H1 (cell line): Measurements from ENCODE around the gene SH3PXD2A. TPM values are rescaled to one million over a fixed set of nuclear protein-coding genes. Genes with fewer than 3 reads are reported as not detected.

Source experiments
- CTCF ChIA-PET: fragments of 300-600 bp; sonication (Branson Sonifier 250); formaldehyde crosslinking; loops from one replicate; lab custom pipeline; 2021; ENCODE audit not compliant: partially characterized antibody; lab: Charles Lee
- POLR2A ChIA-PET: fragments of 300-600 bp; sonication (Branson Sonifier 250); formaldehyde crosslinking; loops from one replicate; lab custom pipeline; 2021; ENCODE audit warnings: inconsistent platforms; ENCODE audit not compliant: partially characterized antibody; lab: Charles Lee
- DNase-seq, 2 experiments: peaks; one replicate each; pipeline versions ENCODE4 v3.0.0 to v3.0.0-alpha.2; 2010 to 2022; ENCODE audit warnings: low spot score in 2 of 2, low read depth in 1 of 2, mixed read lengths in 1 of 2
- FAIRE-seq: peaks from 2 replicates; lab custom pipeline; 2011; peaks lifted over from hg19 to GRCh38; lab: Jason Lieb, UNC
- H2AFZ ChIP-seq: 2 replicates; pipeline ENCODE4 v1.8.1; 2012; ENCODE audit warnings: low read length, inconsistent platforms
- H2AK5ac ChIP-seq: 2 replicates; pipeline ENCODE4 v1.6.1; 2013; ENCODE audit warnings: low read depth, low read length
- H2BK120ac ChIP-seq: replicated peaks from 2 replicates; pipeline ENCODE3; 2013; ENCODE audit warnings: low read depth, low read length, inconsistent platforms
- H2BK12ac ChIP-seq: 2 replicates; pipeline ENCODE4 v1.6.1; 2013; ENCODE audit warnings: low read depth, low read length
- H2BK15ac ChIP-seq: 2 replicates; pipeline ENCODE4 v1.6.1; 2013; ENCODE audit warnings: low read length
- H2BK20ac ChIP-seq: 2 replicates; pipeline ENCODE4 v1.6.1; 2013; ENCODE audit warnings: low read length
- H2BK5ac ChIP-seq: 2 replicates; pipeline ENCODE4 v1.6.1; 2013; ENCODE audit warnings: low read depth, low read length
- H3K14ac ChIP-seq: 2 replicates; pipeline ENCODE4 v1.6.1; 2013; ENCODE audit warnings: inconsistent platforms; ENCODE audit not compliant: insufficient read length
- H3K18ac ChIP-seq: 2 replicates; pipeline ENCODE4 v1.6.1; 2013; ENCODE audit warnings: low read length; ENCODE audit errors: extremely low read depth
- H3K23ac ChIP-seq: 2 replicates; pipeline ENCODE4 v1.6.1; 2013; ENCODE audit warnings: inconsistent platforms; ENCODE audit not compliant: insufficient read length
- H3K23me2 ChIP-seq: 2 replicates; pipeline ENCODE4 v1.6.1; 2013; ENCODE audit warnings: low read depth, low read length
- H3K27ac ChIP-seq: 2 replicates; pipeline ENCODE4 v1.6.1; 2011; ENCODE audit warnings: low read depth, low read length, inconsistent platforms
- H3K27me3 ChIP-seq, 4 experiments: replicated peaks in 1 of 4; 1 replicate in 1 of 4; 2 replicates in 3 of 4; pipeline versions ENCODE4 v1.6.1 to v1.8.1; 2011 to 2013; ENCODE audit warnings: low read length in 3 of 4, mild to moderate bottlenecking in 3 of 4, inconsistent platforms in 2 of 4, mixed read lengths in 2 of 4, moderate library complexity in 1 of 4; ENCODE audit not compliant: control insufficient read depth in 3 of 4, insufficient read depth in 3 of 4; ENCODE audit errors: extremely low read depth in 1 of 4
- H3K36me3 ChIP-seq, 4 experiments: 2 replicates each; pipeline versions ENCODE4 v1.6.1 to v1.8.1; 2011 to 2013; ENCODE audit warnings: mild to moderate bottlenecking in 4 of 4, low read length in 3 of 4, moderate library complexity in 2 of 4, control low read depth in 1 of 4, inconsistent platforms in 1 of 4; ENCODE audit not compliant: insufficient read depth in 4 of 4, control insufficient read depth in 2 of 4
- H3K4ac ChIP-seq: replicated peaks from 2 replicates; pipeline ENCODE3; 2013; ENCODE audit warnings: low read length, low read depth, mixed read lengths, inconsistent platforms; ENCODE audit not compliant: insufficient read length
- H3K4me1 ChIP-seq, 4 experiments: replicated peaks in 1 of 4; 1 replicate in 1 of 4; 2 replicates in 3 of 4; pipeline versions ENCODE4 v1.6.1 to v1.8.1; 2011 to 2013; ENCODE audit warnings: low read length in 3 of 4, inconsistent platforms in 2 of 4, mixed read lengths in 1 of 4; ENCODE audit not compliant: insufficient read depth in 4 of 4, control insufficient read depth in 3 of 4
- H3K4me2 ChIP-seq, 2 experiments: 2 replicates each; pipeline versions ENCODE4 v1.6.1 to v1.8.1; 2011 to 2013; ENCODE audit warnings: low read depth in 2 of 2, low read length in 2 of 2, control low read depth in 1 of 2, inconsistent platforms in 1 of 2, mild to moderate bottlenecking in 1 of 2; ENCODE audit not compliant: insufficient read depth in 1 of 2
- H3K4me3 ChIP-seq, 4 experiments: fragments of 200-600, 300-600 bp in 1 of 4; sonication (generic), shearing (Covaris generic), sonication (Bioruptor Twin) in 1 of 4; 2 replicates each; pipeline versions ENCODE4 v1.5.1 to v1.8.1; 2011 to 2016; ENCODE audit warnings: low read length in 4 of 4, low read depth in 3 of 4, control low read depth in 2 of 4, inconsistent platforms in 2 of 4, mild to moderate bottlenecking in 2 of 4, mixed read lengths in 1 of 4, moderate library complexity in 1 of 4; ENCODE audit not compliant: insufficient read depth in 2 of 4; ENCODE audit errors: extremely low read depth in 1 of 4
- H3K56ac ChIP-seq: replicated peaks from 2 replicates; pipeline ENCODE3; 2013; ENCODE audit warnings: low read depth, mild to moderate bottlenecking, mixed read lengths, low read length, inconsistent platforms; ENCODE audit not compliant: insufficient read length
- H3K79me1 ChIP-seq: 2 replicates; pipeline ENCODE4 v1.6.1; 2013; ENCODE audit warnings: low read depth, low read length, control low read depth
- H3K79me2 ChIP-seq, 2 experiments: 2 replicates each; pipeline versions ENCODE4 v1.6.1 to v1.8.1; 2012 to 2013; ENCODE audit warnings: low read length in 2 of 2, mild to moderate bottlenecking in 2 of 2, inconsistent platforms in 1 of 2; ENCODE audit not compliant: insufficient read depth in 2 of 2, control insufficient read depth in 1 of 2
- H3K9ac ChIP-seq, 4 experiments: replicated peaks in 1 of 4; 1 replicate in 1 of 4; 2 replicates in 3 of 4; pipeline versions ENCODE4 v1.6.1 to v1.8.1; 2011 to 2013; ENCODE audit warnings: low read depth in 3 of 4, low read length in 3 of 4, control low read depth in 2 of 4, mild to moderate bottlenecking in 2 of 4, moderate library complexity in 2 of 4, inconsistent platforms in 1 of 4; ENCODE audit errors: extremely low read depth in 1 of 4
- H3K9me3 ChIP-seq, 2 experiments: 2 replicates each; pipeline versions ENCODE4 v1.6.1 to v1.8.1; 2012 to 2013; ENCODE audit warnings: mild to moderate bottlenecking in 2 of 2, moderate library complexity in 2 of 2, control low read depth in 1 of 2, inconsistent platforms in 1 of 2, low read depth in 1 of 2, low read length in 1 of 2, mixed read lengths in 1 of 2; ENCODE audit not compliant: insufficient read depth in 2 of 2
- H4K20me1 ChIP-seq, 2 experiments: replicated peaks in 1 of 2; 2 replicates each; pipeline versions ENCODE3 to v1.8.1; 2011 to 2013; ENCODE audit warnings: inconsistent platforms in 2 of 2, low read length in 2 of 2, mild to moderate bottlenecking in 1 of 2; ENCODE audit not compliant: insufficient read depth in 2 of 2, control insufficient read depth in 1 of 2
- H4K5ac ChIP-seq: 2 replicates; pipeline ENCODE4 v1.6.1; 2013; ENCODE audit warnings: low read length, low read depth, mixed read lengths, inconsistent platforms; ENCODE audit not compliant: insufficient read length
- H4K8ac ChIP-seq: 2 replicates; pipeline ENCODE4 v1.8.0; 2013; ENCODE audit warnings: mild to moderate bottlenecking, moderate library complexity, low read length, inconsistent platforms; ENCODE audit not compliant: insufficient read depth; ENCODE audit errors: extremely low read depth
- H4K91ac ChIP-seq: replicated peaks from 2 replicates; pipeline ENCODE3; 2013; ENCODE audit warnings: low read length, mixed read lengths, inconsistent platforms; ENCODE audit not compliant: insufficient read length
- CHD2 ChIP-seq: IDR thresholded peaks from 2 replicates; pipeline ENCODE4 v1.6.1; 2012; ENCODE audit warnings: low read length, improper control_type of control experiment
- EP300 ChIP-seq, 2 experiments: IDR thresholded peaks; 1 replicate in 1 of 2; 2 replicates in 1 of 2; pipeline ENCODE4 v1.6.1; 2011 to 2012; ENCODE audit warnings: low read depth in 2 of 2, low read length in 2 of 2, mild to moderate bottlenecking in 2 of 2, borderline replicate concordance in 1 of 2, inconsistent platforms in 1 of 2, moderate library complexity in 1 of 2
- KDM4A ChIP-seq: IDR thresholded peaks from one replicate; pipeline ENCODE4 v1.7.1; 2012; ENCODE audit warnings: low read depth, mild to moderate bottlenecking, moderate library complexity, low read length, inconsistent platforms; ENCODE audit not compliant: severe bottlenecking
- PHF8 ChIP-seq: fragments of 200-600 bp; sonication (generic); conservative IDR thresholded peaks from 2 replicates; pipeline ENCODE4 v1.7.1; 2012; ENCODE audit warnings: low read depth, mild to moderate bottlenecking, inconsistent platforms, low read length, moderate library complexity
- POU5F1 ChIP-seq: IDR thresholded peaks from 2 replicates; pipeline ENCODE4 v1.6.1; 2011; ENCODE audit warnings: low read depth, mild to moderate bottlenecking, low read length, moderate library complexity
- WGBS, 2 experiments: shearing (Covaris generic) in 1 of 2; methylation state at CpG; one replicate each; pipeline versions ENCODE4 v1.1.6 to v1.1.7; 2013 to 2015; ENCODE audit warnings: low lambda C conversion rate in 2 of 2, mixed read lengths in 2 of 2, inconsistent platforms in 1 of 2, low coverage in 1 of 2, missing lambda C conversion rate in 1 of 2; ENCODE audit not compliant: insufficient replicate concordance in 2 of 2, insufficient coverage in 1 of 2, insufficient read length in 1 of 2; ENCODE audit errors: extremely low coverage in 1 of 2, missing lambda C conversion rate in 1 of 2; 5-methylcytosine and 5-hydroxymethylcytosine counted together
- polyA plus RNA-seq, 7 experiments: library from polyadenylated mRNA; depleted of rRNA in 3 of 7; stranded (reverse) in 5 of 7; unstranded in 2 of 7; fragments of >200 nt in 5 of 7; fragments of 200-250 nt in 2 of 7; gene quantifications; 1 replicate in 5 of 7; 2 replicates in 1 of 7; 4 replicates in 1 of 7; pipeline versions ENCODE4 v1.2.1 to v1.2.3, GENCODE V29; 2011 to 2013; ENCODE audit warnings: missing spikeins in 2 of 7, mixed read lengths in 2 of 7
- total RNA-seq: library from RNA; stranded (reverse); fragmentation: NEBNext Ultra II Directional; extraction: Animal tissue kit (Norgen Biotek cat#: 25700); gene quantifications from 2 replicates; pipeline ENCODE4 v1.2.1, GENCODE V29; 2021
- TF ChIP-seq, protein P1 (sequence below): IDR thresholded peaks from 2 replicates; pipeline ENCODE4 v1.6.1; 2011; ENCODE audit warnings: low read length, improper control_type of control experiment
- TF ChIP-seq, protein P2 (sequence below): IDR thresholded peaks from 2 replicates; pipeline ENCODE4 v1.6.1; 2012; ENCODE audit warnings: low read length, inconsistent platforms

The SH3PXD2A gene
- total and polyA plus RNA-seq, 2 of the 8 experiments (the other 6 are each of a cell fraction or from before 2014, with no cell fraction given): 5.4 to 16.3 TPM

DNA sequence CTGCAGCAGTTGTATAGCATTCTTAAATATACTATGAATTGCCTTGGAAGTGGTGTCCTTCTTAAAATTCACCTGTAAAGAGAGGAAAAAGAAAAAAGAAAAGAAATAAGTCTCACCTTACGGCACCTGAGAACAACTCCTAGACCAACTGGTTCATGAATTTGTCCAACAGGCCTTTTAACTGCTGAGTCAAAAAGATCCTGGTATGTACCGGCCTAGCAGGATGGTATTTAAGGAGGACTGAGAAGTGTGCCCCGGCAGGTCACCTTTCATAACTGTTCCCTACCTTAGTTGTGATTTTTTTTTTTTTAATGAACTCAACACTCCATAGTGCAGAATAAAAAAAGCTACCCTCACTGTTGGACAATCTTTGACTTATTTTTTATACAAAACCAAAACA is 36.8 kb upstream of the SH3PXD2A start:
- Histone ChIP-seq H2BK120ac (no peak overlapping the region), H2BK15ac (no peak overlapping the region), H2AFZ (no peak overlapping the region), H4K8ac (no peak overlapping the region), H3K4me3 (no peak overlapping the region), H3K36me3 (peaks cover 0 to 2% (median 0%) of the 10 kb centered on the region in 4 experiments; a peak in 1 of 8 replicates), H3K27ac (no peak overlapping the region), H4K5ac (no peak overlapping the region), H3K79me1 (no peaks in the 10 kb centered on the region), H3K23me2 (no peaks in the 10 kb centered on the region), H4K91ac (no peak overlapping the region), H3K9ac (no peak overlapping the region), H3K79me2 (no peaks in the 10 kb centered on the region), H2BK12ac (no peak overlapping the region), H3K14ac (no peak overlapping the region), H3K4me1 (no peaks in the 10 kb centered on the region; a peak in 1 of 7 replicates), H3K9me3 (no peaks in the 10 kb centered on the region), H2BK20ac (no peak overlapping the region), H3K23ac (no peak overlapping the region), H3K27me3 (no peaks in the 10 kb centered on the region), H2AK5ac (no peak overlapping the region), H3K4me2 (no peak overlapping the region), H2BK5ac (no peak overlapping the region), H3K18ac (no peak overlapping the region), H3K56ac (no peak overlapping the region), H4K20me1 (no peaks in the 10 kb centered on the region), H3K4ac (no peak overlapping the region)
- TF ChIP-seq CHD2: no peak
- TF ChIP-seq, protein P1, sequence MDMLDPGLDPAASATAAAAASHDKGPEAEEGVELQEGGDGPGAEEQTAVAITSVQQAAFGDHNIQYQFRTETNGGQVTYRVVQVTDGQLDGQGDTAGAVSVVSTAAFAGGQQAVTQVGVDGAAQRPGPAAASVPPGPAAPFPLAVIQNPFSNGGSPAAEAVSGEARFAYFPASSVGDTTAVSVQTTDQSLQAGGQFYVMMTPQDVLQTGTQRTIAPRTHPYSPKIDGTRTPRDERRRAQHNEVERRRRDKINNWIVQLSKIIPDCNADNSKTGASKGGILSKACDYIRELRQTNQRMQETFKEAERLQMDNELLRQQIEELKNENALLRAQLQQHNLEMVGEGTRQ: no peak
- no peak for TF ChIP-seq PHF8
- no peak for TF ChIP-seq POU5F1
- TF ChIP-seq KDM4A: no peak
- TF ChIP-seq, protein P2, sequence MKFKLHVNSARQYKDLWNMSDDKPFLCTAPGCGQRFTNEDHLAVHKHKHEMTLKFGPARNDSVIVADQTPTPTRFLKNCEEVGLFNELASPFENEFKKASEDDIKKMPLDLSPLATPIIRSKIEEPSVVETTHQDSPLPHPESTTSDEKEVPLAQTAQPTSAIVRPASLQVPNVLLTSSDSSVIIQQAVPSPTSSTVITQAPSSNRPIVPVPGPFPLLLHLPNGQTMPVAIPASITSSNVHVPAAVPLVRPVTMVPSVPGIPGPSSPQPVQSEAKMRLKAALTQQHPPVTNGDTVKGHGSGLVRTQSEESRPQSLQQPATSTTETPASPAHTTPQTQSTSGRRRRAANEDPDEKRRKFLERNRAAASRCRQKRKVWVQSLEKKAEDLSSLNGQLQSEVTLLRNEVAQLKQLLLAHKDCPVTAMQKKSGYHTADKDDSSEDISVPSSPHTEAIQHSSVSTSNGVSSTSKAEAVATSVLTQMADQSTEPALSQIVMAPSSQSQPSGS: no peak
- no peak for TF ChIP-seq EP300 (IDR thresholded peaks at IDR 0.05; ENCODE audit: borderline replicate concordance in 1 of 2, low read depth in 2 of 2, low read length in 2 of 2)
- ChIA-PET CTCF (interaction anchor here (1.0 to 1.6 kb wide), 4 partner anchors 8 to 251 kb away, joined by 3 to 5 read pairs (median 4); no protein-coding TSS in a partner anchor), POLR2A (no interaction called here)
- FAIRE-seq (no peak), DNase-seq (no peak)
- WGBS, 2 experiments: 89% methylated on average over 3 of the region's 3 CpGs; no CpG with 5 or more reads in 1 of the 2 experiments
